H1 (cell line): ENCODE results near the gene ZNF593. TPM values are rescaled to one million over a fixed set of nuclear protein-coding genes. Genes with fewer than 3 reads are reported as not detected.
A peak's percentile ranks its signal among the peaks of the same experiment; 100 is the strongest.

Experiments
- CTCF ChIA-PET: fragments of 300-600 bp; sonication (Branson Sonifier 250); formaldehyde crosslinking; loops from one replicate; lab custom pipeline; 2021; ENCODE audit not compliant: partially characterized antibody; lab: Charles Lee
- POLR2A ChIA-PET: fragments of 300-600 bp; sonication (Branson Sonifier 250); formaldehyde crosslinking; loops from one replicate; lab custom pipeline; 2021; ENCODE audit warnings: inconsistent platforms; ENCODE audit not compliant: partially characterized antibody; lab: Charles Lee
- DNase-seq, 2 experiments: peaks; one replicate each; pipeline versions ENCODE4 v3.0.0 to v3.0.0-alpha.2; 2010 to 2022; ENCODE audit warnings: low spot score in 2 of 2, low read depth in 1 of 2, mixed read lengths in 1 of 2
- FAIRE-seq: peaks from 2 replicates; lab custom pipeline; 2011; peaks lifted over from hg19 to GRCh38; lab: Jason Lieb, UNC
- H2AFZ ChIP-seq: 2 replicates; pipeline ENCODE4 v1.8.1; 2012; ENCODE audit warnings: low read length, inconsistent platforms
- H2AK5ac ChIP-seq: 2 replicates; pipeline ENCODE4 v1.6.1; 2013; ENCODE audit warnings: low read depth, low read length
- H2BK120ac ChIP-seq: replicated peaks from 2 replicates; pipeline ENCODE3; 2013; ENCODE audit warnings: low read depth, low read length, inconsistent platforms
- H2BK12ac ChIP-seq: 2 replicates; pipeline ENCODE4 v1.6.1; 2013; ENCODE audit warnings: low read depth, low read length
- H2BK15ac ChIP-seq: 2 replicates; pipeline ENCODE4 v1.6.1; 2013; ENCODE audit warnings: low read length
- H2BK20ac ChIP-seq: 2 replicates; pipeline ENCODE4 v1.6.1; 2013; ENCODE audit warnings: low read length
- H2BK5ac ChIP-seq: 2 replicates; pipeline ENCODE4 v1.6.1; 2013; ENCODE audit warnings: low read depth, low read length
- H3K14ac ChIP-seq: 2 replicates; pipeline ENCODE4 v1.6.1; 2013; ENCODE audit warnings: inconsistent platforms; ENCODE audit not compliant: insufficient read length
- H3K18ac ChIP-seq: 2 replicates; pipeline ENCODE4 v1.6.1; 2013; ENCODE audit warnings: low read length; ENCODE audit errors: extremely low read depth
- H3K23ac ChIP-seq: 2 replicates; pipeline ENCODE4 v1.6.1; 2013; ENCODE audit warnings: inconsistent platforms; ENCODE audit not compliant: insufficient read length
- H3K23me2 ChIP-seq: 2 replicates; pipeline ENCODE4 v1.6.1; 2013; ENCODE audit warnings: low read depth, low read length
- H3K27ac ChIP-seq: 2 replicates; pipeline ENCODE4 v1.6.1; 2011; ENCODE audit warnings: low read depth, low read length, inconsistent platforms
- H3K27me3 ChIP-seq, 4 experiments: replicated peaks in 1 of 4; 1 replicate in 1 of 4; 2 replicates in 3 of 4; pipeline versions ENCODE4 v1.6.1 to v1.8.1; 2011 to 2013; ENCODE audit warnings: low read length in 3 of 4, mild to moderate bottlenecking in 3 of 4, inconsistent platforms in 2 of 4, mixed read lengths in 2 of 4, moderate library complexity in 1 of 4; ENCODE audit not compliant: control insufficient read depth in 3 of 4, insufficient read depth in 3 of 4; ENCODE audit errors: extremely low read depth in 1 of 4
- H3K36me3 ChIP-seq, 4 experiments: 2 replicates each; pipeline versions ENCODE4 v1.6.1 to v1.8.1; 2011 to 2013; ENCODE audit warnings: mild to moderate bottlenecking in 4 of 4, low read length in 3 of 4, moderate library complexity in 2 of 4, control low read depth in 1 of 4, inconsistent platforms in 1 of 4; ENCODE audit not compliant: insufficient read depth in 4 of 4, control insufficient read depth in 2 of 4
- H3K4ac ChIP-seq: replicated peaks from 2 replicates; pipeline ENCODE3; 2013; ENCODE audit warnings: low read length, low read depth, mixed read lengths, inconsistent platforms; ENCODE audit not compliant: insufficient read length
- H3K4me1 ChIP-seq, 4 experiments: replicated peaks in 1 of 4; 1 replicate in 1 of 4; 2 replicates in 3 of 4; pipeline versions ENCODE4 v1.6.1 to v1.8.1; 2011 to 2013; ENCODE audit warnings: low read length in 3 of 4, inconsistent platforms in 2 of 4, mixed read lengths in 1 of 4; ENCODE audit not compliant: insufficient read depth in 4 of 4, control insufficient read depth in 3 of 4
- H3K4me2 ChIP-seq, 2 experiments: 2 replicates each; pipeline versions ENCODE4 v1.6.1 to v1.8.1; 2011 to 2013; ENCODE audit warnings: low read depth in 2 of 2, low read length in 2 of 2, control low read depth in 1 of 2, inconsistent platforms in 1 of 2, mild to moderate bottlenecking in 1 of 2; ENCODE audit not compliant: insufficient read depth in 1 of 2
- H3K4me3 ChIP-seq, 4 experiments: fragments of 200-600, 300-600 bp in 1 of 4; sonication (generic), shearing (Covaris generic), sonication (Bioruptor Twin) in 1 of 4; 2 replicates each; pipeline versions ENCODE4 v1.5.1 to v1.8.1; 2011 to 2016; ENCODE audit warnings: low read length in 4 of 4, low read depth in 3 of 4, control low read depth in 2 of 4, inconsistent platforms in 2 of 4, mild to moderate bottlenecking in 2 of 4, mixed read lengths in 1 of 4, moderate library complexity in 1 of 4; ENCODE audit not compliant: insufficient read depth in 2 of 4; ENCODE audit errors: extremely low read depth in 1 of 4
- H3K56ac ChIP-seq: replicated peaks from 2 replicates; pipeline ENCODE3; 2013; ENCODE audit warnings: low read depth, mild to moderate bottlenecking, mixed read lengths, low read length, inconsistent platforms; ENCODE audit not compliant: insufficient read length
- H3K79me1 ChIP-seq: 2 replicates; pipeline ENCODE4 v1.6.1; 2013; ENCODE audit warnings: low read depth, low read length, control low read depth
- H3K79me2 ChIP-seq, 2 experiments: 2 replicates each; pipeline versions ENCODE4 v1.6.1 to v1.8.1; 2012 to 2013; ENCODE audit warnings: low read length in 2 of 2, mild to moderate bottlenecking in 2 of 2, inconsistent platforms in 1 of 2; ENCODE audit not compliant: insufficient read depth in 2 of 2, control insufficient read depth in 1 of 2
- H3K9ac ChIP-seq, 4 experiments: replicated peaks in 1 of 4; 1 replicate in 1 of 4; 2 replicates in 3 of 4; pipeline versions ENCODE4 v1.6.1 to v1.8.1; 2011 to 2013; ENCODE audit warnings: low read depth in 3 of 4, low read length in 3 of 4, control low read depth in 2 of 4, mild to moderate bottlenecking in 2 of 4, moderate library complexity in 2 of 4, inconsistent platforms in 1 of 4; ENCODE audit errors: extremely low read depth in 1 of 4
- H3K9me3 ChIP-seq, 2 experiments: 2 replicates each; pipeline versions ENCODE4 v1.6.1 to v1.8.1; 2012 to 2013; ENCODE audit warnings: mild to moderate bottlenecking in 2 of 2, moderate library complexity in 2 of 2, control low read depth in 1 of 2, inconsistent platforms in 1 of 2, low read depth in 1 of 2, low read length in 1 of 2, mixed read lengths in 1 of 2; ENCODE audit not compliant: insufficient read depth in 2 of 2
- H4K20me1 ChIP-seq, 2 experiments: replicated peaks in 1 of 2; 2 replicates each; pipeline versions ENCODE3 to v1.8.1; 2011 to 2013; ENCODE audit warnings: inconsistent platforms in 2 of 2, low read length in 2 of 2, mild to moderate bottlenecking in 1 of 2; ENCODE audit not compliant: insufficient read depth in 2 of 2, control insufficient read depth in 1 of 2
- H4K5ac ChIP-seq: 2 replicates; pipeline ENCODE4 v1.6.1; 2013; ENCODE audit warnings: low read length, low read depth, mixed read lengths, inconsistent platforms; ENCODE audit not compliant: insufficient read length
- H4K8ac ChIP-seq: 2 replicates; pipeline ENCODE4 v1.8.0; 2013; ENCODE audit warnings: mild to moderate bottlenecking, moderate library complexity, low read length, inconsistent platforms; ENCODE audit not compliant: insufficient read depth; ENCODE audit errors: extremely low read depth
- H4K91ac ChIP-seq: replicated peaks from 2 replicates; pipeline ENCODE3; 2013; ENCODE audit warnings: low read length, mixed read lengths, inconsistent platforms; ENCODE audit not compliant: insufficient read length
- CBX8 ChIP-seq: fragments of 300-800, 300-1000 bp; sonication (generic); IDR thresholded peaks from 2 replicates; pipeline ENCODE4 v1.7.1; 2016; ENCODE audit warnings: low read depth, low read length, borderline replicate concordance
- CEBPB ChIP-seq: IDR thresholded peaks from 2 replicates; pipeline ENCODE4 v1.6.1; 2012; ENCODE audit warnings: low read depth, low read length
- EP300 ChIP-seq, 2 experiments: IDR thresholded peaks; 1 replicate in 1 of 2; 2 replicates in 1 of 2; pipeline ENCODE4 v1.6.1; 2011 to 2012; ENCODE audit warnings: low read depth in 2 of 2, low read length in 2 of 2, mild to moderate bottlenecking in 2 of 2, borderline replicate concordance in 1 of 2, inconsistent platforms in 1 of 2, moderate library complexity in 1 of 2
- MAFK ChIP-seq: IDR thresholded peaks from 2 replicates; pipeline ENCODE4 v1.6.1; 2012; ENCODE audit warnings: low read depth, mild to moderate bottlenecking, improper control_type of control experiment, low read length
- WGBS, 2 experiments: shearing (Covaris generic) in 1 of 2; methylation state at CpG; one replicate each; pipeline versions ENCODE4 v1.1.6 to v1.1.7; 2013 to 2015; ENCODE audit warnings: low lambda C conversion rate in 2 of 2, mixed read lengths in 2 of 2, inconsistent platforms in 1 of 2, low coverage in 1 of 2, missing lambda C conversion rate in 1 of 2; ENCODE audit not compliant: insufficient replicate concordance in 2 of 2, insufficient coverage in 1 of 2, insufficient read length in 1 of 2; ENCODE audit errors: extremely low coverage in 1 of 2, missing lambda C conversion rate in 1 of 2; 5-methylcytosine and 5-hydroxymethylcytosine counted together
- polyA plus RNA-seq, 7 experiments: library from polyadenylated mRNA; depleted of rRNA in 3 of 7; stranded (reverse) in 5 of 7; unstranded in 2 of 7; fragments of >200 nt in 5 of 7; fragments of 200-250 nt in 2 of 7; gene quantifications; 1 replicate in 5 of 7; 2 replicates in 1 of 7; 4 replicates in 1 of 7; pipeline versions ENCODE4 v1.2.1 to v1.2.3, GENCODE V29; 2011 to 2013; ENCODE audit warnings: missing spikeins in 2 of 7, mixed read lengths in 2 of 7
- total RNA-seq: library from RNA; stranded (reverse); fragmentation: NEBNext Ultra II Directional; extraction: Animal tissue kit (Norgen Biotek cat#: 25700); gene quantifications from 2 replicates; pipeline ENCODE4 v1.2.1, GENCODE V29; 2021
- TF ChIP-seq, protein P1 (sequence below): IDR thresholded peaks from 2 replicates; pipeline ENCODE4 v1.6.1; 2011; ENCODE audit warnings: low read depth, mild to moderate bottlenecking, low read length; ENCODE audit not compliant: insufficient read depth

The ZNF593 gene
- total and polyA plus RNA-seq, 2 of the 8 experiments (the other 6 are each of a cell fraction or from before 2014, with no cell fraction given), result 38.2 to 68.0 TPM

DNA sequence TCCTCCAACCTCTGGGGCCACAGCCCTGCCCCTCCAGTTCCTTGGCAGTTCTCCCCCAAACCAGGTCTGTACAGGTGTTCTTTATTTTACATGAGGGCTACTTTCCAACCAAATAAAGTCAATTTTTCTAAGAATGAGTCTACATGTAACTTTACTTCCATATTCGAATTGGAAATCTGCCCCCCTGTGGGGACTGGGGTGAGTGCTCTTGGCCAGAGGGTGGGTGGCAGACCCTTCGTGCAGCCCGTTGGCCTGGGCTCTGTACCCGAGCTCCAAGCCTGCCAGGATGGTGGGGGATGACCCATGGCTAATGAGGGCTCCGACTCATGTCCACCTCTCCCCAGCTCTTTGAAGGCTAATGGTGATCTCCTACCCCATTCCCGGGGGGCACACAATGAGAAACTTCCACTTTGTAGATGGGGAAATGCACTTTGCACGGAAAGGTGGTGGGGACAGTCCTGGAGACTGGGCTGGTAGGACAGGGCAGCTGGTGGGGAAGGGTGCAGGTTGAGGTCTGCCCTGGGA lies 20.1 kb downstream of the ZNF593 start:
- no peaks in the 10 kb centered on the region for H3K27me3 ChIP-seq
- no peak overlapping the region for H3K18ac ChIP-seq
- H3K36me3 ChIP-seq, result peaks cover 0 to 10% (median 1%) of the 10 kb centered on the region in 4 experiments; a peak in 3 of 8 replicates
- H3K4ac ChIP-seq, result no peak overlapping the region
- H4K91ac ChIP-seq, result peak overlapping the region; percentile 67
- no peaks in the 10 kb centered on the region for H3K9me3 ChIP-seq
- H2BK5ac ChIP-seq, result no peak overlapping the region
- no peak overlapping the region for H2BK20ac ChIP-seq
- FAIRE-seq (no peak), DNase-seq (no peak)
- H3K79me1 ChIP-seq, result no peaks in the 10 kb centered on the region
- 92% methylated on average over 7 of the region's 7 CpGs; no CpG with 5 or more reads in 1 of the 2 experiments for WGBS, 2 experiments
- peak overlapping the region; percentile 32; the same call in 1 of the 2 replicates for H2BK12ac ChIP-seq
- no peak overlapping the region; the same call in 1 of the 2 replicates for H4K8ac ChIP-seq
- H3K27ac ChIP-seq, result no peak overlapping the region
- no peak overlapping the region for H3K9ac ChIP-seq
- no peak overlapping the region for H2AFZ ChIP-seq
- H2BK15ac ChIP-seq, result no peak overlapping the region
- H3K79me2 ChIP-seq, result no peaks in the 10 kb centered on the region
- no peaks in the 10 kb centered on the region for H4K20me1 ChIP-seq
- TF ChIP-seq CEBPB, result no peak
- no peak for TF ChIP-seq CBX8
- TF ChIP-seq, protein P1, sequence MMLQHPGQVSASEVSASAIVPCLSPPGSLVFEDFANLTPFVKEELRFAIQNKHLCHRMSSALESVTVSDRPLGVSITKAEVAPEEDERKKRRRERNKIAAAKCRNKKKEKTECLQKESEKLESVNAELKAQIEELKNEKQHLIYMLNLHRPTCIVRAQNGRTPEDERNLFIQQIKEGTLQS, result no peak
- TF ChIP-seq MAFK, result no peak
- no peak for TF ChIP-seq EP300 (IDR thresholded peaks at IDR 0.05; ENCODE audit: borderline replicate concordance in 1 of 2, low read depth in 2 of 2, low read length in 2 of 2)
- no peaks in the 10 kb centered on the region for H3K23me2 ChIP-seq
- H3K14ac ChIP-seq, result no peak overlapping the region
- H3K56ac ChIP-seq, result no peak overlapping the region
- POLR2A ChIA-PET, result interaction anchor here (0.6 to 3.2 kb wide), 14 partner anchors 9 to 298 kb away, joined by 3 to 22 read pairs (median 4); partner anchors contain the start of genes CEP85, CNKSR1, SH3BGRL3 and ZNF593
- no peak overlapping the region for H3K4me3 ChIP-seq
- no peak overlapping the region for H4K5ac ChIP-seq
- H3K4me2 ChIP-seq, result 0 out of 4 replicates have a peak overlapping the region, but pooled peaks of 1 of the 2 experiments have one; percentile 29
- H2AK5ac ChIP-seq, result no peak overlapping the region
- no peak overlapping the region for H2BK120ac ChIP-seq
- peaks cover 0 to 7% (median 2%) of the 10 kb centered on the region in 4 experiments; a peak in 3 of 7 replicates for H3K4me1 ChIP-seq
- CTCF ChIA-PET, result interaction anchor here (0.6 to 12.6 kb wide), 35 partner anchors 10 to 174 kb away, joined by 3 to 159 read pairs (median 5); partner anchors contain the start of genes C1orf232, CD52, CEP85 and CNKSR1
- no peak overlapping the region for H3K23ac ChIP-seq
